Pancreas (tissue), 10 donors: Measurements from ENCODE around the gene PLB1. TPM values are rescaled to one million over a fixed set of nuclear protein-coding genes. Genes with fewer than 3 reads are reported as not detected.

Source experiments
- ATAC-seq, 4 donors: fragments of 200-7000 bp; cut with Tn5 transposase; one replicate each; pipeline versions ENCODE4 v1.8.0 to v1.9.1; 2020; ENCODE audit warnings: mild to moderate bottlenecking in 4 of 4, moderate library complexity in 4 of 4
- DNase-seq, 6 donors: peaks; one replicate each; pipeline ENCODE4 v3.0.0-alpha.2; 2020
- FAIRE-seq: peaks from 2 replicates; lab custom pipeline; 2012; peaks lifted over from hg19 to GRCh38; lab: Jason Lieb, UNC
- H3K27ac ChIP-seq, 4 donors: fragments of 200-600 bp; sonication (generic); 1 replicate in 3 of 4; 2 replicates in 1 of 4; pipeline versions ENCODE4 v1.5.0 to v1.8.0; 2020
- H3K27me3 ChIP-seq, 4 donors: fragments of 200-600 bp; one replicate each; pipeline ENCODE4 v1.8.0; 2021
- H3K36me3 ChIP-seq, 3 donors: fragments of 200-600 bp; sonication (generic) in 1 of 3; one replicate each; pipeline versions ENCODE4 v1.5.0 to v1.8.0; 2020 to 2021
- H3K4me1 ChIP-seq, 3 donors: fragments of 200-600 bp; one replicate each; pipeline ENCODE4 v1.8.0; 2021
- H3K4me3 ChIP-seq, 4 donors: fragments of 200-600 bp; sonication (generic) in 2 of 4; one replicate each; pipeline versions ENCODE4 v1.5.0 to v1.8.0; 2020 to 2021
- H3K9me3 ChIP-seq, 4 donors: fragments of 200-600 bp; one replicate each; pipeline ENCODE4 v1.8.0; 2021
- CTCF ChIP-seq, 4 donors: fragments of 200-600 bp; sonication (generic) in 3 of 4; IDR thresholded peaks; one replicate each; pipeline versions ENCODE4 v1.5.0 to v1.8.0; 2021; ENCODE audit warnings: antibody characterized with exemption in 4 of 4
- WGBS, 2 donors: extraction: QIAGEN DNeasy Blood & Tissue Kit; methylation state at CpG; one replicate each; pipeline ENCODE4 v1.1.7; 2013; 5-methylcytosine and 5-hydroxymethylcytosine counted together
- intact Hi-C, 3 donors: fragments of 100-400 bp; cut with DNase I; formaldehyde crosslinking; loops; one replicate each; pipeline versions ENCODE4 v1.11.1 to v1.14.2; 2022
- polyA plus RNA-seq, 2 donors: library from polyadenylated mRNA; stranded (reverse); fragments of 200-250 nt; gene quantifications; one replicate each; pipeline ENCODE4 v1.2.3, GENCODE V29; 2013
- total RNA-seq, 6 donors: library from RNA; stranded (reverse); fragmentation: NEBNext Ultra II Directional in 4 of 6; extraction: Animal tissue kit (Norgen Biotek cat#: 25700) in 4 of 6; gene quantifications; one replicate each; pipeline versions ENCODE4 v1.2.1 to v1.2.4, GENCODE V29; 2021 to 2023
- donor health status: healthy with polysubstance abuse.
- donor health status: DM: no; HTN: no; CAD: no; lungs with moderate emphysema.
- donor health status: DM: no; HTN: no; CAD: no.
- donor health status: control.
- donor health status: control.
- donor health status: Bipolar disorder and iron deficiency.
- donor health status: DM: yes; HTN: yes; CAD: no.
- donor health status: DM: no; HTN: no; CAD: no.
- donor health status: DM: no; HTN: no; CAD: no.
- donor health status: DM: yes; HTN: yes; CAD: no.

Gene PLB1
- total and polyA plus RNA-seq, 8 donors: 0.16 to 2.4 (median 0.93) TPM

DNA sequence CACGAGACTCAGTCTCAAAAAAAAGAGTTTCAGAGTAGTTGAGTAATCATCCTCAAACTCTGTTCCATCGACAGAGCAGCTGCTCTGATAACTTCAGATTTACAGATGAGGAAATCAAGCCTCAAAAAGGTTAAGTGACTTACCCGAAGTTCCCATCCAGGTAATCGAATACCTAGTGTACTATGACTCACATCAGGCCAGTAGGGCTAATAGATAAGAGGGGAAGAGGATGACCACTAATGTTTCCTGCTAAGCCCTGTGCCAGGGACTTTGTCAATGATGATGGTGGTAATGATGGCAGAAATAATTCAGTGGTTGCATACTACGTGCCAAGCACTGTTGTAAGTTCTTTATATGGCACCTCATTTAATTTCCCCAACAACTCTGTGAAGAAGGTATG is 80.9 kb downstream of the PLB1 start:
- Histone ChIP-seq H3K4me3 (no peak overlapping the region), H3K9me3 (no peaks in the 10 kb centered on the region), H3K27me3 (no peaks in the 10 kb centered on the region), H3K36me3 (no peaks in the 10 kb centered on the region), H3K4me1 (no peaks in the 10 kb centered on the region), H3K27ac (no peak overlapping the region)
- WGBS, 2 donors: 71 to 81% methylated on average over 5 of the region's 5 CpGs
- DNase-seq: no peak
- ATAC-seq: no peak
- intact Hi-C loops: no loop called here
- no peak for TF ChIP-seq CTCF (IDR thresholded peaks at IDR 0.05)
- no peak for FAIRE-seq

GRCh38 chr2:28577791-28578680 is 82.2 kb downstream of the PLB1 start:
- Histone ChIP-seq H3K4me3 (no peak overlapping the region), H3K27me3 (no peaks in the 10 kb centered on the region)
- intact Hi-C loops: no loop called here

GRCh38 chr2:28578774-28579173 is 82.9 kb downstream of the PLB1 start:
- ATAC-seq (no peak), FAIRE-seq (no peak)

More at GRCh38 chr2:28577791-28578680, 82.2 kb downstream of the PLB1 start:
- no peak for TF ChIP-seq CTCF (IDR thresholded peaks at IDR 0.05)
- DNase-seq (no peak), ATAC-seq (no peak), FAIRE-seq (no peak)
- no peaks in the 10 kb centered on the region for H3K36me3 ChIP-seq
- H3K27ac ChIP-seq: no peak overlapping the region
- no peaks in the 10 kb centered on the region for H3K9me3 ChIP-seq
- 82 to 89% methylated on average over 15 to 16 of the region's 16 CpGs for WGBS, 2 donors
- no peaks in the 10 kb centered on the region for H3K4me1 ChIP-seq

DNA sequence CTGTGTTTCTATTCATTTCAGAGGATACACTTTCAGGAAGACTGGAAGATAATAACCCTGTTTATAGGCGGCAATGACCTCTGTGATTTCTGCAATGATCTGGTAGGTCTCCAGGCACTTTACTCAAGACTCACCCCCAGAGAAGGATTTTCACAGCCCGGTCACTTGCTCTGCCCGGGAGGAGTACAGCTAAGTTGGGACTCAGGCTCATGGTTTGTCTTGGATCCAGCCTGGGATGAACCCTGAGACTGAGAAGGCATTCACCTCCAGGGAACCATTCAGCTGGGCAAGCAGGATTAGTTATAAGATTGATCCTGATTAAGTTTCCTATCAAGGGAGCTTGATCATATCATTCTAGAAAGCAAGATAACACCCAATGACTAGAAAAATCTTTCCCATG is 83.7 kb downstream of the PLB1 start:
- ATAC-seq: no peak
- H3K4me1 ChIP-seq: no peaks in the 10 kb centered on the region
- no peak overlapping the region for H3K27ac ChIP-seq
- no peaks in the 10 kb centered on the region for H3K27me3 ChIP-seq
- no peak for DNase-seq
- FAIRE-seq: no peak
- no peak overlapping the region for H3K4me3 ChIP-seq
- no peaks in the 10 kb centered on the region for H3K36me3 ChIP-seq
- no peaks in the 10 kb centered on the region for H3K9me3 ChIP-seq
- no peak for TF ChIP-seq CTCF (IDR thresholded peaks at IDR 0.05)
- 80 to 93% methylated on average over 3 of the region's 3 CpGs for WGBS, 2 donors
- intact Hi-C loops: no loop called here

More at GRCh38 chr2:28578774-28579173, 82.9 kb downstream of the PLB1 start:
- intact Hi-C loops: no loop called here
- no peak overlapping the region for H3K27ac ChIP-seq
- no peaks in the 10 kb centered on the region for H3K36me3 ChIP-seq
- WGBS, 2 donors: 68 to 84% methylated on average over 2 of the region's 2 CpGs
- no peaks in the 10 kb centered on the region for H3K9me3 ChIP-seq
- H3K4me3 ChIP-seq: no peak overlapping the region
- DNase-seq: no peak
- no peaks in the 10 kb centered on the region for H3K4me1 ChIP-seq
- no peaks in the 10 kb centered on the region for H3K27me3 ChIP-seq
- no peak for TF ChIP-seq CTCF (IDR thresholded peaks at IDR 0.05)

DNA sequence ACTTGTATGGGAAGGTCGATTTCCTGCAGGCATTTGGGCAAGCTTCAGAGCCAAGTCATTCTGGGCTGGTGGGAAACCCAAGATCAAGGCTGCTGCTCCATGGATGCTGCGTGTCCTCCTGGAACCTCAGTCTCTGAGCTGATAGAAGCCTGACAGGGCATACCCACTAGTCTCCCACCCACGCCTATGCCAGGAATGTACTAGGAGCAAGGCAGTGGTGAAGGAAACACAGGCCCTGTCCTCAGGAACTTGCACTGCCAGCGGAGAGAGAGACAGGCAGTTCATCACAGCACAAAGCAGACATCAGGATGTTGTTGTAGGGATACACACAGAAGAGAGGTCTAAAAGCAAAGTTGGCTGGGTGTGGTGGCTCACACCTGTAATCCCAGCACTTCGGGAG is 84.2 kb downstream of the PLB1 start:
- WGBS, 2 donors: 71 to 73% methylated on average over 5 of the region's 5 CpGs
- no peak for TF ChIP-seq CTCF (IDR thresholded peaks at IDR 0.05)
- DNase-seq (no peak), ATAC-seq (no peak), FAIRE-seq (no peak)
- H3K27me3 ChIP-seq: no peaks in the 10 kb centered on the region
- intact Hi-C loops: no loop called here
- no peak overlapping the region for H3K27ac ChIP-seq
- H3K4me3 ChIP-seq: no peak overlapping the region
- no peaks in the 10 kb centered on the region for H3K36me3 ChIP-seq
- H3K9me3 ChIP-seq: no peaks in the 10 kb centered on the region
- no peaks in the 10 kb centered on the region for H3K4me1 ChIP-seq
